GM21576 (cell line): Measurements from ENCODE around the gene KATNBL1.

Source experiments
- ATAC-seq: cut with Tn5 transposase; IDR thresholded peaks from one replicate; pipeline ENCODE4 v1.9.1; 2021; ENCODE audit warnings: mild to moderate bottlenecking, moderate library complexity; ENCODE audit not compliant: unreplicated experiment

Gene KATNBL1, protein sequence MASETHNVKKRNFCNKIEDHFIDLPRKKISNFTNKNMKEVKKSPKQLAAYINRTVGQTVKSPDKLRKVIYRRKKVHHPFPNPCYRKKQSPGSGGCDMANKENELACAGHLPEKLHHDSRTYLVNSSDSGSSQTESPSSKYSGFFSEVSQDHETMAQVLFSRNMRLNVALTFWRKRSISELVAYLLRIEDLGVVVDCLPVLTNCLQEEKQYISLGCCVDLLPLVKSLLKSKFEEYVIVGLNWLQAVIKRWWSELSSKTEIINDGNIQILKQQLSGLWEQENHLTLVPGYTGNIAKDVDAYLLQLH

DNA sequence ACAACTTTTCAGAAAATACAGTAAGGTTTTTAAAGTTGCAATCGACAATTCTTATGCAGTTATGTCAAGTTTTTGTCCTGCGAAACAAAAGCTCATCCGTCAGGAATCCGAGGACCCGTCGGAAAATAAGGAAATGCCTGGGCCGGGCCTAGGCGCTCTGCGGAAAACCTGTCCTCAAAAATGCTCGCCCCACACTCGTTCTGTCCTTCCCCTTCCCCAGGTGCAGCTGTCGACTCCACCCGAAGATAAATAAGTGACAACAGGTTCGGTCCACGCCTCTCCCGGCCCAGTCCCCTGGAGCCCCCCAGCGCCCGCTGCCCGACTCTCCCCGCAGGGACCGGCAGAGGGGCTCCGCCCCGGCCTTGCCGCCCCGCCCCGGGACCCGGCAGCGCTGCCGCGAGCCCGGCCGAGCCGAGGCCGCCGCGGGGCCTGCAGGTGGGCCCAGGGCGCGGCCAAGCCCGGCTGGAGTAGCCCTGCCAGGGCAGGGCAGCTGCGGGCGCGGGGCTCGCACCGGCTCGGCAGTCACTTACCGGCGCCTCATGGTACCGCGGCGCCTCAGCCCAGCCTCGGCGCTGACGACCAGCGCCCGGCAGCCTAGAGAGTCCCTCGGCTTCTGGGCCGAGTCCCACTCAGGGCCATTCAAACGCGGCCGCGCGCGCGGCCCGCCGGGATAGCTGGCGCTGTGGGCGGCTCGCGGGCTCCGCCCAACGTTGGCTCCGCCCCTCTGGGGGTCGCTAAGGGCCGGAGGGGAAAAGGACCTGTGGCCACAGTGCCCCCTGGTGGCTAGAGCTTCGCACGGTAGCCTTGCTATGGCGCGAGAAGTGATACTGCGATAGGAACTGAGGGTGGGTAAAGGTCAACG is at the start of gene KATNBL1:
Gene KATNBL1, minus strand, starts transcription at position 676 of the 862 bp plus-strand sequence. CDS start 46,420 bp downstream, outside the sequence.
- ATAC-seq, result peak; percentile 88

DNA sequence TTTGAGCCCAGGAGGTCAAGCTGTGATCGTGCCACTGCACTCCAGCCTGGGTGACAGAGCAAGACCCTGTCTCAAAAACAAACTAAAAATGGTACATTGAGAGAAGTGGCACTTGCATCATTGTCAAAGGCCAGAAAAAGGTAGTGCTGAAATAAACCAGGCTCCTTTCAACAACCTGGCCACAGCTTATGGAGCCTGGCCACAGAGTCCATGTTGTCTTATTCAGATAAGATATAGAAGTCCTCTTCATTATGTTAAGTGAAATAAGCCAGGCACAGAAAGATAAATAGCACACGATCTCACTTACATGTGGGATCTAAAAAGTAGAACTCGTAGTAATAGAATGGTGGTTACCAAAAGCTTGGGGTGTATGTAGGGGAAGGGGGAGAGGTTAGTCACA is 49.7 kb upstream of the KATNBL1 start:
- no peak for ATAC-seq

DNA sequence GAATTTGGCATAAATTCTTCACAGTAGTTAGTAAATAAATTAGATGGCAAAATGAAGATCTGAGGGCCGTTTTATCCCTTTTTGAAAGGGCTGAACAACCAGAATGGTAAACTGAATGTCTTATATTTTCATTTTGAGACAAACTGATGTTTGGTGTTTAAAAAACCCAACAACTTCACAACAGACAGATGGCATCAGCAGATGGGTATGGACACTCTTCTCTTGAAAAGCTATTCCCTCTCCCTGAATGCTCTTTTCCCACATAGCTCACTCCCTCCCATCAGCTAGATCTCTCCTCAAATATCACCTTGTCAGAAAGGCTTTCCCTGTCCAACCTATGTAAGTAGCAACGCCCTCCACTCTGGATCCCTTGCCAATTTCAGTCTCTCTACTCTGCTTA is 48.3 kb upstream of the KATNBL1 start:
- no peak for ATAC-seq

DNA sequence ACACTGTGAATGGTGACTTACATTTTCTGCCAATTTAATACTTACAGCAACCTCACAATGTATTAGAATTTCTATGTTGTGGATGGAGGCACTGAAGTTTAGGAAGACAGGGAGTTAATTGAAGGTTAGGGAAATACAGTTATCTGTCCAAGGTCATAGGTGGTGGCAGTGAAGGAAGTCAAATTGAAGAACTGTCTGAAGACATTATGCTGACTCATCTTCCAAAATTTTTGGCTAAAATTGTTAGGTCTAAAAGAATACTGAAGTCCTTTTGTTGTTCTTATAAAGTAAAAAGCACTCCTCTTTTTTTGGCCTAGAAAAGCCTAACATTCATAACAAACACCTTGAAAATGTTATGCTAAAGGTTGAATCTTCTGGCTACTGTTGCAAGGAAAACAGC is 42.6 kb upstream of the KATNBL1 start:
- ATAC-seq, result no peak

DNA sequence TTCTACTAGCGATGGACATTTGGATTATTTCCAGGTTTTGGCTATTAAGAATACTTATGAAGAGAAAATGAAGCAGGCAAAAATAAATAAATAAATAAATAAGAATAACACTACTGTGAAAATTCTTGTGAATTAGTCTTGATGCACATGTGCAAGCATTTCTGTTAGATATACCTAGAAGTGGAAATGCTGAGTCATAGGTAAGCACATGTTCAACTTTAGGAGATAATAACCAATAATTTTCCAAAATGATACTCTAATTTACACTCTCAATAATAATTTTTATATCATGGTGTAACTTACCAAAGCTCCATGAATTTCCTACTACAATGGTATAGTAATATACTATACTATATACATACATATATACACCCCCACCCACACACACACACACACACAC is 38.3 kb upstream of the KATNBL1 start:
- ATAC-seq, result no peak

DNA sequence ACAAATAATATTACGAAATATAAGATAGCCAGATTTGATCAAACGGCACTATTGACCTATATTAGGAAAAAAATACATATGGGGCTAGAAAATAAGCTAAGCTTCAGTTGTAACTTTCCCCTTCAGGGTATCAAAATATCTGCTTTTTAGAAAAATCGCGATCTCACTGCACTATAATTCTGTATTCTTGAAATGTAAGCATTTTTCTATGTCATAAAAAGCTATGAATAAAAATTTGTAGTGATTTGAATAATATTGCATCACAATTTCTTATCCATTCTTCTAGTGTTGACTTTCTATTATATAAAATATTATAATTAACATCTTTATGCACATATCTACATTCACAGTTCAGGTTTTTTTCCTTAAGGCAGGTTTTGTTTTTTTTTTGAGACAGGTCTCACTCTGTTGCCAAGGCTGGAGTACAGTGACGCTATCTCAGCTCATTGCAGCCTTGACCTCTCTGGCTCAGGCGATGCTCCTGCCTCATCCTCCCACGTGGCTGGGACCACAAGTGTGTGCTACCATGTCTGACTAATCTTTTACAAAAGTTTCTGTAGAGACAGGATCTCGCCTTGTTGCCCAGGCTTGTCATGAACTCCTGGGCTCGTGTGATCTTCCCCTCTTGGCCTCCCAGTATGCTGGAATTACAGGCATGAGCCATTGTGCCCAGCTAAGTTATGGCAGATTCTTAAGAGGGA is 36.5 kb upstream of the KATNBL1 start:
- ATAC-seq, result no peak

DNA sequence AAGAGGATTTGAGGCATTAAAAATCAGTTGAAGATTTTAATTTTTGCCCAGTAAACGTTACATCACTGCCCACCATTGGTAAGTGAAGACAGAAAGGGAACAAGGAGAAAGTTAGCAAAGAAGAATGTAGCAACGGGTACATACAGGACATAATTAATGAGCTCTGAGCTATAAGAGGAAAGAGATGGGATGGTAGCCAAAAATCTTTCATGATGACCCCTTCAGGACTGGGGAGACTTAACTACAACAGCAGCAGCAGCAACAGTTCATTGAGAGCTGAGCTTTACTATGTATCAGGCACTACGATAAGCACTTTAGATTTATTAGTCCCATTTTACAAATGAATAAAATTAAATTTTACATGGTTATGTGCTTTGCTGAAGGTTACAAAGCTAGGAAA is 33.3 kb upstream of the KATNBL1 start:
- no peak for ATAC-seq

DNA sequence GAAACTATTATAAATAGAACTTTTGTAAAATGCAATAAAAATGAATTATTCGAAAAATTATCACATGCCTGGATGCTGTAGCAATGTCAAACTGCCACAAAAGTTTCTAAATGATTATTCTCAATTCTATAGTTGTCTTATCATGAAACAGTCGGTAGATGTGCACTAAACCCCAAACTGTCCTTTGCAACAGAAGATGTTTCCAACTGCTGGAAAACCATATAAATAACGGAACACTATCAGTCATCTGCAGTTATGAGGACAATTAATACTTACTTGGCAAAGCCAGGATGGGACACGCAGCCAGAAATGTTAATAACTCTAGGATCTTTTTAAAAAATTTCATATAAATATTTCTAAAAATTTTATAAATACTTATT is 32.4 kb upstream of the KATNBL1 start:
- ATAC-seq, result no peak

DNA sequence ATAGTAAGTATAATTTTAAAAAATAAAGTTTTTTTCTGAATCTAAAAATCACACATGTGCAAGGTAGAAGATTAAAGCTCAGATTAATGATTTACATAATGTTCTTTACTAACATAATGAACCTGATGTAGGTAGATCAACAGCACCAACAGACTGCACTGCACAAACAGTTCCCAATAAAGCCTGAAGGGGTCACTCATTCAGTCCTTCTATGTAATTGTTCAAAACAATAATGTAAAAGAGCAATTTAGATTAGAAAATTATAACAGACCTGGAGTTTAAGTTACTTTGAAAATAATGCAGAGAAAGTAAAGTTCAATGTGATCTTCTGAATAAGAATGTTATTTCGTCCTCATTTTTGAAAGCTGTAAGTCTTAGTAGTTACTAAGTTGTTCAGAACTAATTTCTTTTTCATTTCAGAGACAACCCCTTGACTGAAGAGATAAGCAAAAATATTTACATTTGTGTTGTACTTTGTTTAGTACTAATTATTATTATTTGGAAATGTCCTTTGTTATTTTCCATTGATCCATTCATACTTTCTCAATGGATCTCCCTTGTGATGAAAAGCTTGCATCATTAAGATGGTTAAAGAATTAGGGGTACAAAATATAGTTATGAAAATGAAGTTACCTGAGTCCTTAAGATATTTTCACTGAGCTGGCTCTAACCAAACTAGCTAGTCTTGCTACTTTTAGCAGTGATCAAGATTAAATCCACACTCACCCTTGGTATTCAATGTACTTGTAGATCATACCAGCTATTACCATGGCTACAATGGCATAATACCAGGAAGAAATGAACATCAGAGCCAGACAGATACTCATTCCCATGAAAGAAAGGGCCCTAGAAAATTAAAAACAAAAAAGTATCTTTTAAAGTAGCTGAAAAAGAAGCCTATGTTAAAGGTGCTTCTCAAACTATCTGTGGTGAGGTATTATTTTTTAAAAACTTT is 31.8 kb upstream of the KATNBL1 start:
- no peak for ATAC-seq

DNA sequence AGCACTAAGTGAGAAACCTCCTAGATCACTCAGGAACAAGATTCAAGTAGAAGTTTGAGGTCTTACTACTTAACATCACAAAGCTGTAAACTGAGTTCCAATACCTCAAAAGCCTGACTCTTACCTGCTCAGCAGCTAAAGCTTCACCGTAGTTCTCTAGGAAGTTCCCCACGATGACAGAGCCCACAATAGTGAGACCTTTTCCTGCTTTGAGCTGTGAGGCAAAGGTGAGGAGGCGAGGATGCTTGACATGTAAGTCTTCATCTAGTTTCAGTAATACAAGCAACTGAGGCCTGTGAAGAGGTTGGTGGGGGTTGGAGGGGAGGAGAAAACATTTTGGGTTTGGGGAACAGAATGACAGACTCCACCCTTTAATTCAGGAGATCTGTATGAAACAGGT is 30.6 kb upstream of the KATNBL1 start:
- no peak for ATAC-seq

DNA sequence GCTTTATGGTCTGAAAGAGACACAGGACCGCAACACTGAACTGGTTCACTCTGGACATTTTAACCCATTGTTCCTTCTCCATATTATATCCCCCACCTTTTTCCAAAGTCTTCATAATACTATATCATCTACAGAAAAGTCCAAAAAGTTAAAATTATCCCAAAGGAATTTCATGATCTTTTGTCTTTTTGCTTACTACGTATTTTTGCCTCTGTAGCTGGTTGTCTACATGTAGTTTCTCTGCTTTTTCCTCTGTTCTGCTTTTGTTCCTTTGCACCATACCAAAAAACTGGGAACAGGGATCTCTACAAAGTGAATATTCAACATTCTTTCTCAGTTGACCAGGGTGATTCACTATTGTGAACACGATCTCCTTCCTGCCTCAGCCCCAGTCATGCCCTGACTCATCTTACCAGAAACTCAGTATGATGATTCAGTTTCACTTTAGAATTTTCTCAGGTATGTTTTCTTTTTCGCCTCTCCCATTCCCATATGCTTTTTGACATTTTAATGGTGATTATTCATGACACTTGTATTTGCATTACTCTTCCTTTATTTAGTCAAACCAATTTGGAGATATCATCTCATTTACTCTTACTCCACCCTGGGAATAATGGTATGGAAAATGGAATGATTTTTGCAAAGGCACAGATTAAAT is 29.4 kb upstream of the KATNBL1 start:
- no peak for ATAC-seq

DNA sequence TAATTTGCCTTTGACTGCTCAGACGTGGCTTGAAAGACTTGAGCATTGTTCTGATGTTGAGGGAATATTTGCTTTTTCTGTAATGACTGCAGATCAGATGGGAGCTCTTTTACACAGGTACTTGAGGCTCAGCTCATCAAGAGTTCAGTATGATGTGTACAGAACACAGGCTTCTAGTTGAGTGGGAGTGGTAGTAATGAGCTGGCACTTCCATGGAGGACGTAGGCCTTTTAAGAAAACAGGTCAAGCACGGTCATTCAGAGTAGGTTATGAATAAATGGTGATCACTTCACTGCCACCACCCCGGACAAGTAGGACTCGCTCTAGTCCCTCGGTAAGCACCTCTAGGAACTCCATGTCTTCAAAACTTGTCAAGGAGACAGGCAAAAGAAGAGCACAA is 23.7 kb upstream of the KATNBL1 start:
- no peak for ATAC-seq

DNA sequence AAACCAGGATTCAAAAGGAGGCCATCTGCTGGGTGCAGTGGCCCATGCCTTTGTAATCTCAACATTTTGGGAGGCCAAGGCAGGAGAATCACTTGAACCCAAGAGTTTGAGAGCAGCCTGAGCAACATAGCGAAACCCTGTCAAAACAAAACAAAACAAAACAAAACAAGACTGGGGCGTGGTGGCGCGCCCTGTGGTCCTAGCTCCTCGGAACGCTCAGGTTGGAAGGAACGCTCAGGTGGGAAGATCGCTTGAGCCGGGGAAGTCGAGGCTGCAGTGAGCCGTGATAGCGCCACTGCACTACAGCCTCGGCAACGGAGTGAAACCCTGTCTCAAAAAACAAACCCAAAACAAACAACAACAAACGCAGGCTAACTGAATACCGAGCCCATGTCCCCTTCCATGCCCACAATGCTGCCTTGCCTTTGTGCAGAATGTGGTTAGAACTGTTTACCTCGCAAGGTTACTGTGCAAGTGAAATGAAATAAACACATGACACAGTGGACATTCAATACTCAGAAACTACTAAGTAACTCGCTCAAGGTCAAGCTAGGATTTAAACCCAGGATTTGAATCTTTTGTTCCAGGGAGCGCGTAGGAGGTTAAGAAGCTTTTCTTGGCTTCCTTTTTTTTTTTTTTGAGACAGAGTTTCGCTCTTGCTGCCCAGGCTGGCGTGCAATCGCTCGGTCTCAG is 14.2 kb upstream of the KATNBL1 start:
- no peak for ATAC-seq

DNA sequence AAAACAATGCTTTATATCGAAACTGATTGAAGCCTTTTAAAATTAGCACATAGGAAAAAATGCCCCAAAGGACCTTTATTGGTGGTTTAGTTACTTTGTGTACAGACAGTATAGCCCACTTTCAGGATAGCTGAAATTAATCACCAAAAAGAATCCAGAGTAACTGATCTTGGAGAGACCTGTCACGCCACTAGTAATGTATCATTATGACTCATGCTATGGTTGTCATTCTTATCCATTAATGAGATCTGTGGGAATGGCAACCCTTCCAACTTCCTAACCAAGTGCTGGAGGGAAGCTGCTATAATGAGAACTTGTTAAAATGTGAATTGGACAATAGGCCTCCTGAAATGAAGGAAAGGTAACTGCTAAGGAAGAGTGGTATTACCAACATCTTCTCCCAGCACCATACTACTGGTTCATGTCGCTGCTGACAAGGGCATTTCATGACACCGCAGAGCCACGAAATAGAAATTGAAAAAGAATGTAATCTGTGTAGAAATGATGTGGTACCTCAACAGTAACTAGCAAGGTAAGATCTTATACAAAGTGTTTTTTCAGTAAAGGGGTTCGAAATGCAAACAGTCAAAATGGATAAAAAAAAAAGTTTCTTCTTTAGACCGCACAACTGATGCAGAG is 7.8 kb upstream of the KATNBL1 start:
- no peak for ATAC-seq

DNA sequence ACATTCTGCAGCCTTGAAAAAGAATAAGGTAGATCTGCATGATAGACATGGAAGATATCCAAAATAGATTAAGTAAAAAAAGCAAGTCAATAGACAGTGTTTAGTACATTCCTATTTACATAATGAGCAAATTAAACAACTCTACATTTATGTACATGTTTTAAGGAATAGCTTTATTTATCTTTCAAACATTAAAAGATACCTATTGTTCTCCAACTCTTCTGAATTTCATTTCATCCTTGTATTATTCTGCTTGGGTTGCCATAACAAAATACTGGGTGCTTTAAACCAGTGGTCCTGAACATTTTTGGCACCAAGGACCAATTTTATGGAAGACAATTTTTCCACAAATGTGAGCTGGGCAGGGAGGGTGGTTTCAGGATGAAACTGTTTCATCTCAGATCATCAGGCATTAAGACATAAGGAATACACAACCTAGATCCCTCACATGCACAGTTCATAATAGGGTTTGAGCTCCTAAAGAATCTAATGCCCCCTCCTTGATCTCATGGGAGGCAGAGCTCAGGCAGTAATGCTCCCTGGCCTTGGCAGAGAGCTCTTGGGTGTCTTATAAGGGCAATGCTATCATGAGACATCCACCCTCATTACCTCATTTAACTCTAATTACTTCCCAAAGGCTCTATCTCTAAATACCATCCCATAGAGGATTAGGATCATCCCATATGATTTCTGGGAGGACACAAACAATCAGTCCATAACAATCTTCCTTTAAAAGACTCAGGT is 6.8 kb upstream of the KATNBL1 start:
- ATAC-seq, result no peak

DNA sequence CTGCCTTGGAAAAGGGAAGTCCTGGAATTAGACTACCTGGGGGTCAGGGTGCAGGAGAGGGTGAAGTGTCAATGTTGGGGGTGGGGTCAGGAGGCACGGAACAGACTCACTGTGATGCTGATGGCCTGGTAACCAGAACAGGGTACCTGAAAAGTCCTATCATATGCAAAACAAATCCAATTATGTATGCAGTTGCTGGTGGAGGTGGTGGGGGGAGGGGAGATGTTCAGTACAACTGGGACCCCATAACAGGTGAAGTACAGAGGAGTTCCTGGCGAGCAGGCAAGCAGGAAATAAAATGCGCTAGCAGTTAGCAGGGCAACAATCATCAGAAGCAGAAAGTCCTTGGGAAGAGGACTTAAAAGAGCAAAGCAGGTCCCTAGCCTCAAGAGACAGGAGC is 4.2 kb upstream of the KATNBL1 start:
- ATAC-seq, result no peak

DNA sequence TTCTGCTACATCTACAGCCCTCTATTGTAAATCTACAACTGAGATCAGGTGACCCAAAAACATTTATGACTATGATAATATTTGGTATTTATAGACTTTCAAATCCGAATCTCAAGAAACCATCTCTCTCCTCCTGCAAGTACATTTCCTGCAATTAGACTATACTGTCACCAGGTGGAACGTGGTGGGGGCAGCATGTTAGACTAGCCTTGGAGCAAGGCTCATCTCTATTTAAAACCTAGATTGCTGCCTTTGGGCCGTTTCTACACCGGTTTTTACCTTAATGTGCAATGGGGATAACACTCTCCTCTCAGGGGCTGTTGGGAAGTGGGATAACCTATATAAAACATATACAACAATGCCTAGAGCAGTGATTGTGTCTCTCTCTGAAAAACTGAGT is 3.8 kb upstream of the KATNBL1 start:
- no peak for ATAC-seq

DNA sequence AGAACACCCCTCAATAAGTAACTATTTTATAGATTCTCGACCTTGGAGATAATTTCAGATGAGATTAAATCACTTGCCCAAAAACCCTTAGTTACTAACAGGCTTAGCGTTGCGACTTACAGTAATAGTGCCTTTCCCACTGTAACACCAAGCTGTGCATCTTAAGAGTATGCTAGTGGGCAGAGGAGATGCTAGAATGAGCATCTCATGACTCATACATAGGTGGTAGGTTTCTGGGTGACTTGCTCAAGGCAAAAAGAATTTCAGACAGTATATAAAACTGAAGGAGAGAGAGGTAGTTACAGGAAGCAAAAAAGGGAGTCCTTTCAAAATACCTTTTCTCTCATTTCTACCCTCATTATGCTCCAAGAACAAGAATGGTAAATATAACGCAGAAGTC is 3.9 kb downstream of the KATNBL1 start:
- ATAC-seq, result no peak
